ENCODE results near the gene PTPRJ.

Gene PTPRJ

GRCh38 chr11:47969401-47969800, 11.0 kb upstream of the PTPRJ start:
- no peak for DNase-seq

- DNase-seq = no peak
Measured at GRCh38 chr11:47971501-47971900, 8.9 kb upstream of the PTPRJ start.

- no peak for DNase-seq
Measured at GRCh38 chr11:47973173-47973572, 7.2 kb upstream of the PTPRJ start.

GRCh38 chr11:47976931-47977330, 3.4 kb upstream of the PTPRJ start:
- no peak for DNase-seq

GRCh38 chr11:47977623-47978022, 2.7 kb upstream of the PTPRJ start:
- no peak for DNase-seq

- DNase-seq = peak in 1 of 14 donors; percentile 45
Measured at GRCh38 chr11:47979378-47980087, 826 bp upstream of the PTPRJ start.

GRCh38 chr11:47980907-47981621, 705 bp downstream of the PTPRJ start:
- peak in 4 of 14 donors; percentile 20 to 66 (median 60) for DNase-seq

GRCh38 chr11:47981667-47982404, 1.5 kb downstream of the PTPRJ start:
- DNase-seq = no peak

GRCh38 chr11:47982616-47983015, 2.3 kb downstream of the PTPRJ start:
- DNase-seq = no peak

GRCh38 chr11:47983464-47984397, 3.4 kb downstream of the PTPRJ start:
- no peak for DNase-seq

- DNase-seq = no peak
Measured at GRCh38 chr11:47986219-47986618, 5.9 kb downstream of the PTPRJ start.

GRCh38 chr11:47986742-47987141, 6.4 kb downstream of the PTPRJ start:
- DNase-seq = no peak

GRCh38 chr11:47987310-47987709, 7.0 kb downstream of the PTPRJ start:
- DNase-seq = no peak

- DNase-seq = peak in 3 of 14 donors; percentile 14 to 17 (median 16)
Measured at GRCh38 chr11:47987781-47988180, 7.4 kb downstream of the PTPRJ start.

GRCh38 chr11:47989779-47990178, 9.4 kb downstream of the PTPRJ start:
- DNase-seq = no peak

GRCh38 chr11:47991266-47991830, 11.0 kb downstream of the PTPRJ start:
- peak in 1 of 14 donors; percentile 59 for DNase-seq

- DNase-seq = no peak
Measured at GRCh38 chr11:47991894-47992293, 11.5 kb downstream of the PTPRJ start.

GRCh38 chr11:47992959-47993820, 12.8 kb downstream of the PTPRJ start:
- DNase-seq = no peak

- DNase-seq = no peak
Measured at GRCh38 chr11:47994417-47994816, 14.1 kb downstream of the PTPRJ start.

GRCh38 chr11:47995360-47995769, 15.0 kb downstream of the PTPRJ start:
- DNase-seq = no peak

Measured in C1 segment of cervical spinal cord (tissue), 14 donors.